GM10266 (cell line): ENCODE results near the gene DNLZ.

Source experiments
- DNase-seq: peaks from one replicate; pipeline ENCODE4 v3.0.0; 2012; ENCODE audit errors: extremely low spot score
- CTCF ChIP-seq: IDR thresholded peaks from 2 replicates; pipeline ENCODE4 v1.5.1; 2012; ENCODE audit warnings: mild to moderate bottlenecking, low read depth; ENCODE audit not compliant: control insufficient read depth, insufficient read depth; ENCODE audit errors: missing control alignments

DNLZ gene

GRCh38 chr9:136405481-136405880 is 41.9 kb upstream of the DNLZ start:
- TF ChIP-seq CTCF, result no peak
- DNase-seq, result no peak

DNA sequence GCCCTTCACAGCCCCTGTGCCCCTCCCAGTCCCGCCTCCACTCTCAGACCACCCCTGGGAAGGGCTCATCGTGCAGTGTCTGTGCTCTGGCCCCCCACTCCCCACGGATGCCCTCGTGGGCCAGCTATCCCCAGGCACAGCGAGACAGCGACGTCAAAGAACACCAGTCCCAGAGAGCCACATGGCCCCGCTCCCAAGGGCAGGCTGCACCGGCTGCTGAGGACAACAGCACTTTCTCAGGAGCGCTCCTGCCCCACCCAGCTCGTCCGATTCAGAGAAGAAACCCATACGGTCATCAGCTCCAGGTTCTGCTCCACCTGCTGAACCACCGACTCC is 41.2 kb upstream of the DNLZ start:
- no peak for TF ChIP-seq CTCF
- no peak for DNase-seq

DNA sequence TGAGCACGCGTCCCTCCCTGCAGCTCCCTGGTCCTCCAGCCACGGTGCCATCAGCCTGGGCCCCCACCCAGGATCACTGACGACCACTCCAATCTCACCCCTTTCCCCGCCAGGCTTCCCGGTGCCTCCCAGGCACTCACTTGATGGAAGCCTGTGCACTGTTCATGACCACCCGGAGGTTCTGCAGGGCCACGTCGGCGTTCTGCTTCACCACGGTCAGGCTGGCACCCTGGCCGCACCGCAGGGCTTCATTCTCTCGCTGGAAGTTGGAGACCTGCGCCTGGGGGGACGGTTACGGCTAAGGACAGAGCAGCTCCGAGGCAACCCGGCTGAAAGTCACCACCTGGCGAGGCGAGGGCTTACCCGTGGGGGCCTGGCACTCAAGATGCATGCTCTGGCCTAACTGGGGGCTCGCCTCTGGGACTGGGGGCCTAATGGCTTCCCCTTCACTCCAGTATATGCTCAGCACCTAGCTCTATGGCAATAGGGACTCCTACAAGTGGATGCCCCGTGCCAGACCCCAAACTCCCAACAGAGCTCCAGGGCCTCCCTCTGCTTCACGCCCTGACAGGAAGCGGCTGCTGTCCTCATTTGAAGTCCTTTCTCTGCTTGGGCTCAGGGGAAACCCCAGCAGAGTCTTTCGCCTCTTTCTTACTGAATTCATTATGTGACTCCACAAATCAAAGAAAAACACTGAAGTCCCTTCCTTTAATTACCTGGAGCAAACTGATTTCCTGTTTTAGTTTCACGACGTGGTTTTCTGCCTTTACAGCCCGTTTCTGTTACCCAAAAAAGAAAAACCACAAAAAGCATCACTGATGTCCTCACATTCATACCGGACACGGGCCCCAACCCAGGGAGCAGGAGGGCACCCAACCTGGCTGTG is 40.6 kb upstream of the DNLZ start:
- TF ChIP-seq CTCF, result no peak

DNA sequence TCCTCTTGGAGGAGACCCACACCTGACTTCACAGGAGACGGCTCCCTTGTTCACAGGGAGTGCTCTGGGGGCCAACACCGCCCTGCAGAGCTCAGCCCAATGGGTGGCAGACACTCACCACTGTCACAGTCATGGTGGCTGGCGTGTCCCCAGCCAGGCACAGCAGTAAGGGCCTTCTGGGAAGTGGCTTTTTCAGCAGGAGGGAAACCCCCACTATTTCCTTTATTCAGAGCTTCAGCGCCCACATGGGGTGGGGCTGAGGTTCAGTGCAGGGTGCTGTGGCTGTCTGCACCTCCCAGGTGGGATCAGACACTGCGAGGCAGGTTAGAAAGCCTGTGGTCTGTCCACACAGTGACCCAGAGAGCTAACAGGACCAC is 40.0 kb upstream of the DNLZ start:
- TF ChIP-seq CTCF, result no peak
- DNase-seq, result peak; percentile 76

More for the DNA sequence above, 40.6 kb upstream of the DNLZ start:
- DNase-seq, result peak; percentile 76

DNA sequence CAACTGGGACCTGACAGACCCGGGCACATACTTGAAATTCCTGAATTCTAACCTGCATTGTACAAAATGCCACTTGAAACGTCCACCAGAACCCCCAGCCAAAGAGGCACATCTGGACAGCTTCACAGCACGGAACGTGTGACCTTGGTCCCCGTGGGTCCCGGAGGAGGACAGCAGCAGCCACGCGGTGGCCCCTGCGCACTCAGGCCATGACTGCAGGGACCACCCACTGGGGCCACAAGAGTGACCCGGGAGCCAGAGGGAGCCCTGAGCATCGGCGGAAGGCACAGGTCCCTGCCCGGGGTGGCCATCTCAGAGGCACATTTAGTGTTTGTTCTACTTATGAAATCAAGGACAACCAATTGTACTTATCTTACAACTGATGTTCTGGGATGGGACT is 38.5 kb upstream of the DNLZ start:
- TF ChIP-seq CTCF, result no peak
- DNase-seq, result no peak

DNA sequence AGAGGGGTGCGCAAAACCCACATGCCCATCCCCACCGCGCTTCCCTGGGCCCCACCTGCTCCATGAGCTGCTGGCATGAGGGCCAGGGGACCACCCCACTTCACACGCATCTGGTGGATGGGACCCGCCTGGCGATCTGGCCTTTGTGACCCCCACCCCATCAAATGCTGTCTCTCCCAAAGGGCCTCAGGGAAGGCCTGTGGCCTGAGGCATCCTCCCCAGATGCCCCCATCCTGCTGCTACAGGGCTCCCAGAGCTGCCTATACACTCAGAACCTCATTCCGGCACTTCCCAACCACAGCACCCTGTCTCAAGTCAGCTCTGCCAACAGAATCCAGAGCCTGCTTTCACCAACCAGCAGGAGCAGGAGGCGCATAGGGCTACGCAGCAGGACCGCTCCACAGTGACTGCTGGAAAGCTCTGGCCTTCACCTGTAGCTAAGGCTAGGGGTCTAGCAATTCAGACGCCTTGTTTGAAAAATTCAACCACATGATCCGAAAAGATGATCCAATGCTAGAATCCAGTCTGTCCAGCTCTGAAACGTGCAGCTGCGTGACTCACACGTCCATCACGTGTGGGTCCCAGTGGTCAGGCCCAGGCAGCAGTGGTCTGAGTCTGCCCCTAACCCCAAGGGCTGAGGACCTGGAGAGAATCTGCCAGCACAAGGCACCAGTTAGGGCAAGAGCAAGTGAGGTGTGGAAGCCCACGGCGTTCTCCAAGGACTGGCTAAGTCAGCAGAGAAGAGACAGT is 37.8 kb upstream of the DNLZ start:
- no peak for TF ChIP-seq CTCF
- no peak for DNase-seq
